ENCODE results near the gene LCN15.
"Not testable (repeated sequence)": the region's sequence is repeated elsewhere in the genome, so short reads cannot be mapped to it uniquely, and the experiment has no call there.

LCN15 gene

DNA sequence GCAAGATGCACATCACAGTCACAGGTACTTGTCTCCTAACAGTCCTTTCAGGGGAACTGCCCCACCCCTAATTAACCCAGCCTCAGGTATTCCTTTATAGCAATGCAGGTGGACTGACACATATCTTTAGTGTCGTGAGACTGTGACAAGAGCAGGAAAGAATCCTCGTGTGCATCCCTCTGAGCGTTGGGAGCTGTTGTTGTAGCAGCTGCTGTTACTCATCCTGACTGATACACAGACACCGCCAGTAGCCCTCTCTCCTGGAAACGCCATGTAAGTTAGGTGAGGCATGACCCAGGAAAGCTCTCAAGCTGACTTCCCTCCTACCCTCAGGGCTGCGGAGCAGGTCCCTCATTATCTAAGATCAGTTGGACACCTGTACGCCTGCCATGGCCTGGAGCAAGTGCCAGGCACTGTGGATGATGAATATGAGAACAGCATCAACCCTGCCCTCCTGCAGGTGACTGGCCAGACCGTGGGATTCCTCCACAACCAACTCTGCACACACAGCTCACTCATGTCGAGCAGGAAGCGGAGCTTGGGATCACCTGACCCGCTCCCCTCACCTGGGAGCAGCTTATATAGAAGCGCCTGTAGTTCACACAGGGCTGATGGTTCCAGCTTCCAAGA lies 10.2 kb upstream of the LCN15 start:
- no peak for DNase-seq (ENCODE audit: low read depth)

DNA sequence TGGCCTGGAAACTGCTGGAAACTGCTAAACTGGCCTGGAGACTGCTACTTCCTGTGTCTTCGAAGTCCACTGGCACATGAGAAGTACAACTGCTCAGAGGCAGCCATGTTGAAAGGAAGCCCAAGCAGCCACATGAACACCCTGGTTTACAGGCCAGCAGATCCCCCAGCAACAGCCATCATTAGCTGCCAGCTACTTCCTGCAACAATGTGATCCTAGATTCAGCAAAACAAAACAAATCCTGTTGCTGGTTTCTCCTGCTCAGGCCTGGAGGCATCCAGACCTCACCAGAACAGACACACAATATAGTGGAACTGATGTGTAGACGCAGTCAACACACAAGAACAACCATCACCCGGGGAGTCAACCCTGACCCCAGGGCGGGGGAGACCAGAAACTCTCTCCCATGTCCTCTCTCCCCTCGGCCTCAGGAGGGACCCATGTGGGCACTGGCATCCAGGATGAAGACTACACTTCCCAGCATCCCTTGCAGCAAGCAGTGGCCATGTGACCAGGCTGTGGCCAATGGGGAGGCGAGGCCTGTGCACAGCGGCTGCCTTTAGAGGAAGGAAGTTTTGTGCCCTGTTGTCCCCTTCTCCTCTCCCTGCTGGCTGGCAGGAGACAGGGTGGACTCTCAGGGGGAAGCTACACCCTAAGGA lies 9.2 kb upstream of the LCN15 start:
- DNase-seq (ENCODE audit: low read depth), result no peak

DNA sequence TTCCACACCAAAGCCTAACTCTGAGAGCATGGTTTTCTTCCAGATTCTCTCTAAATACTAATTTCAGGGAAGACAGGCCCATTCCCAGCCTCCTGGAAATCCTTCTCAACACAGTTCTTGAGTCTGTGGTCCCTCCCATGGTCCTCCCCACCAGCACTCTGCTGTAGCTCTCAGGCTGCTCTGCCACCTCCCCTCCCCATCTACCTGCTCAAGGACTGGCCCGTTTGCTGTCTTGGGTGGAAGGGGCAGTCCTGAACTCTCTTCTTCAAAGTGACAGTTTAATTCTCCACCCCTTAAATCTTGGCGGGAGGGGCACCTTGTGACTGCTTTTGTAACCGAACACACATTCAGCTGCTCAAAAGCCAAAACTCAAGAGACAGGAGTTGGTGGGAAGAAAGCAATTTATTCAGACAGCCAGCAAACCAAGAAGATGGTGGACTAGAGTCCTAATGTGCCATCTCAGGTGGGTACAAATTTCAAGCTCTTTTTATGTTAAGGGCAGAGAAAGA lies 7.6 kb upstream of the LCN15 start:
- DNase-seq (ENCODE audit: low read depth), result no peak

DNA sequence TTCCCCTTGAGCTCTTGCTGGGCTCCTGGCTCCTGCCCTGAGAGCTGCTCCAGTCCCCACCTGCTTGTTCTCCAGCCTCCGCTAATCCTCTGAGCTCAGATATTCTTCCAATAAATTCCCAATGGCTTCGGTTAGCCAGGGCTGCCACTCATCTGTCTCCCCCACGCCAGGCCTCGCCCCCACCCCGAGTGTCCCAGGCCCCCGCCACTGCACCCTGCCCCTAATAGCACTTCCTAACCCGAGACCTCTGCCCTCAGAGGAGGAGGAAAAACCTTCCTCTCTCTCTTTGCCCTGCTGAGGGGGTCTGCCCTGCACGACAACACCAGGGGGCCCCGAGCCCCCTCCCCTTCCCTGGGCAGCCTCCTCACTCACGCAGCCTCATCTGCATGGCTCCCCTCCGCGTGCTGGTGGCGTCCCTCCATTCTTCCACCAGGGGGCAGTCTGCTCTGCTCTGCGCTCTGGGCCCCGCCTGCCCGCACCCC lies 5.4 kb upstream of the LCN15 start:
- peak; percentile 28 for DNase-seq (ENCODE audit: low read depth)

DNA sequence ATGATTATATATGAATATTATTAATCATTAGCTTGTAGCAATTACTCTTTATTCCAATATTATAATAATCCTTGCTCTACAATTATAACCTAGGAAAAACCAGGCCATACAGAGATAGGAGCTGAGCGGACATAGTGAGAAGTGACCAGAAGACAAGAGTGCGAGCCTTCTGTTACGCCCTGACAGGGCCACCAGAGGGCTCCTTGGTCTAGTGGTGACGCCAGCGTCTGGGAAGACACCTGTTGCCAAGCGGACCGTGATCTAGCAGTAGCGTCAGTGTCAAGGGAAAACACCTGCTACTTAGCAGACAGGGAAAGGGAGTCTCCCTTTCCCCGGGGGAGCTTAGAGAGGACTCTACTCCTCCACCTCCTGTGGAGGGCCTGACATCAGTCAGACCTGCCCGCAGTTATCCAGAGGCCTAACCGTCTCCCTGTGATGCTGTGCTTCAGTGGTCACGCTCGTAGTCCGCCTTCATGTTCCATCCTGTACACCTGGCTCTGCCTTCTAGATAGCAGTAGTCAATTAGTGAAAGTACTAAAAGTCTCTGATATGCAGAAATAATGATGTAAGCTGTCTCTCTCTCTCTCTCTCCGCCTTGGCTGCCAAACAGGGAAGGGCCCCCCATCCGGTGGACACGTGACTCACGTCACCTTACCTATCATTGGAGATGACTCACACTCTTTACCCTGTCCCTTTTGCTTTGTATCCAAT lies 2.2 kb upstream of the LCN15 start:
- DNase-seq (ENCODE audit: low read depth), result peak; percentile 29

DNA sequence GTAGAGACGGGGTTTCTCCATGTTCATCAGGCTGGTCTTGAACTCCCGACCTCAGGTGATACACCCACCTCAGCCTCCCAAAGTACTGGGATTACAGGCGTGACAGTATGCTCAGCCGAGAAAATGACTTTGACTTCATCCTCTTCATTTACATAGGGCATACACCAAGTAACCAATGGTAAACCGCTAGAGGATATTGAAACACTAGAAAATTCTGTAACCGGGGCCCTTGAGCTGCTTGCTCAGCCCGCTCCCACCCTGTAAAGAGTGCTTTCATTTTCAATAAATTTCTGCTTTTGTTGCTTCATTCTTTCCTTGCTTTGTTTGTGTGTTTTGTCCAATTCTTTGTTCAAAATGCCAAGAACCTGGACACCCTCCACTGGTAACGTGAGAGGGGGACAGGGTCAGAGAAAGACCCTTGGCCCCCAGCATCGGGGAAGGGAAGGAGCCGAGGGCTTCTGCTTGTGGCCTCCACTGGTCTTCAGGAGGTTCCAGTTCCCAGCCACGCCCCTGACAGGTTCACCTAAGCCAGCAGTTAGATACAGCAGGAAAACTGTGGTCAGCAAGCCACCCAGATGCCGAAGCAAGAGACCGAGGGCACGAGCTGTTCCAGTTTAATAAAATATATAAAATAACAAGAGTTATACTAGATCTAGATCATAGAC lies 1.6 kb upstream of the LCN15 start:
- DNase-seq (ENCODE audit: low read depth), result not testable (repeated sequence)

DNA sequence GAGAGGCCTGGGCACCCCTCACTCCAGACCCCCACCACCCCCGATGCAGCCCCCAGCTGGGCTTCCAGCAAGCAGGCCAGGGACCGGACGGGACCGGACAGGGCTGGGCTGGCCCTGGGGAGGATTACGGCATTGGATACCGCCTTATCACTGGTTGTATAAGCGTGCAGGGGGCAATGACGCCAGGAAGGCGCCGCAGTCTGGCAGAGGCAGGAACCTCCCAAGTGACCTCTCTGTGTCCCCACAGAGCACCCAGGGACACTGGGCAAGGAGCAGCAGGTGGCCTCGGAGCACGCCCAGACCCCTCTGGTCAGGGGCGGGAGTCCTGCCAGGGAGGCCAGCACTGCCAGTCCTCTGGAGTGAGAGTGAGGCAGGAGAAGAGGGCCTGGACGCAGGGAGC lies 723 bp upstream of the LCN15 start:
- no peak for DNase-seq (ENCODE audit: low read depth)

DNA sequence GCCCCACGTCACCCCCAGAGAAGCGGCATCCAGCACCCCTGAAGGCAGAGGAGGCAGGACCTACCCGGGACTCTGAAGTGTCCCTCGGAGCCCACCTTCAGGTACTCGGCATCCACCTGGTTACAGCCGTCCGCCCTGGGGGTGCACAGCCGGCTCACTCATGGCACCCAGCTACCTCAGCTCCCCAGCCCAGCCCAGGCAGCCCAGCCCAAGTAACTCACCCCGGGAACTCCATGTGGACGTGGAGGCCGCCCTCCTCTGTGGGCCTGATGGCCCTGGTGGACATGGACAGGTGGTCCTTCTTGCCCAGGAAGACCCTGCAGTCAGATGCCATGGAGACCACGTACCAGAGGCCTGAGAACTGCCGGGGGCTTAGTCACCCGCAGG lies 676 bp downstream of the LCN15 start:
- DNase-seq (ENCODE audit: low read depth), result no peak

DNA sequence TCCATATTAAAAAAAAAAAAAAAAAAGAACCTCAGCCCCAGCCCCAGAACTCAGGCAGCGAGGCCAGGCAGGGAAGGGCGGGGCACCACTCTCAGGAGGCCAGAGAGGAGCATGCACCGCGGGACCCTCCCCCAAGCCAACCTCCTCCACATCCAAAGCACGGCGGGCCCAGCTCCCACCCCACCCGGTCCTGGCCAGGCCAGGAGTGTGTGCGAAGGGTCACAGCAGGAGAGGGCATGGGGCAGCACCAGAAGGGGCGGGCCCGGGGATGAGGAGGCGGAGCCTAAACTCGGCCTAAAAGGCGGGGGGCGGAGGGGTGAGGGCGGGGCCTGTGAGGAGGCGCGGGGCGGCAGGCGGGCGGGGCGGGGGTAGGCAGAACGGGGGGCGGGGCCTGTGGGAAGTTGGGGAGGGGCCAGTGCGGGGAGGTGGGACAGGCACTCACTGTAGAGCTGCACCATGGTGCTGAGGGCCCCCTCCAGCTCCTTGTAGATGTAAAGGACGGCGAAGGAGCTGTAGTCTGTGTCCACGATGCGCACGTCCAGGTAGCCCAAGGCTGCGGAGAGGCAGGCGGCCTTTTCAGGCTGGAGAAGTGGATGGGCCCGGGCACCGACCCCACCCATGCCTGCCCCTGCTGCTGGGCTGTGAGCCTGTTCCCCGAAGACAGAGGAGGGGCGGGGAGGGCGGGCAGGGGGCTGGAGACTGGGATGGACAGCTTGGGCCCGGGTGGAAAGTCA lies 1.2 kb downstream of the LCN15 start:
- DNase-seq (ENCODE audit: low read depth), result no peak

DNA sequence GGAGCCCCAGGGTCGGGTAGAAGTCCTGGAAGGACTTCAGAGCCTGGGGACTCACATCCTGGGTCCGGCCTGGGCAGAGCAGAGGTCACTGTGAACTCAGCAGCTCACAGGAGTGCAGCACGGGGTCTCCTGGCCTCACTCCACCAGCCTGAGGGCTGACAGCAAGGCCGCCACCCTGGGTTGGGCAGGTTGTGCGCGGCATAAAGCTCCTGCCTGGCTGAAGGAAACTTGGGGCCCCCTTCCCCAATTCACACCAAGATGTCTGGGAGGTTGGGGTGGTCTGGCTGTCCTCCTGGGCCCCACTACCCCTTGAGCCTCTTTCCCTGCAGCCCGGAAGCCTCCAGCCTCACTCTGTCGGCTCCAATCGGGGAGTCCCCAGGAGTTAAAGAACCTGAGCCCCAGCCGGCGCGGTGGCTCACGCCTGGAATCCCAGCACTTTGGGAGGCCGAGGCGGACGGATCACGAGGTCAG lies 2.1 kb downstream of the LCN15 start:
- DNase-seq (ENCODE audit: low read depth), result no peak

DNA sequence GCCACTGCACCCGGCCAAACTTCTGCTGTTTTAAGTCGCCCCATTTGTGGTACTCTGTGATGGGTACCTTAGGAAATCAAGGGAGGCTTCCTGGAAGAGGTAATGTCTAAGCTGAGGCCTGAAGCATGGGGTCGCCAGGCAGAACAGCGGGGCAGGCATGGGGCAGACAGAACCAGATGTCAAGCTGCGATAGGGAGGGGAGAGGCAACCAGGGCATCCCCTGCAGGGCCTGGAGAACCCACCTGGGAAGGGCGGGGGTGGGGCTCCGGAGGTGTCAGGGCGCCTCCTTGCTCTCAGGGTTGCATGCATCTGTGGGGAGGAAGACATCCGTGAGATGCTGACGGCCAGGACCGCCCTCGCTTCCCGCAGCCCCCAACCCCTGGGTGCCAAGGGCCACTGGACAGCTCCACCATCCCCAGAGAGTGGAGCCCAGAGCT lies 2.8 kb downstream of the LCN15 start:
- DNase-seq (ENCODE audit: low read depth), result no peak

DNA sequence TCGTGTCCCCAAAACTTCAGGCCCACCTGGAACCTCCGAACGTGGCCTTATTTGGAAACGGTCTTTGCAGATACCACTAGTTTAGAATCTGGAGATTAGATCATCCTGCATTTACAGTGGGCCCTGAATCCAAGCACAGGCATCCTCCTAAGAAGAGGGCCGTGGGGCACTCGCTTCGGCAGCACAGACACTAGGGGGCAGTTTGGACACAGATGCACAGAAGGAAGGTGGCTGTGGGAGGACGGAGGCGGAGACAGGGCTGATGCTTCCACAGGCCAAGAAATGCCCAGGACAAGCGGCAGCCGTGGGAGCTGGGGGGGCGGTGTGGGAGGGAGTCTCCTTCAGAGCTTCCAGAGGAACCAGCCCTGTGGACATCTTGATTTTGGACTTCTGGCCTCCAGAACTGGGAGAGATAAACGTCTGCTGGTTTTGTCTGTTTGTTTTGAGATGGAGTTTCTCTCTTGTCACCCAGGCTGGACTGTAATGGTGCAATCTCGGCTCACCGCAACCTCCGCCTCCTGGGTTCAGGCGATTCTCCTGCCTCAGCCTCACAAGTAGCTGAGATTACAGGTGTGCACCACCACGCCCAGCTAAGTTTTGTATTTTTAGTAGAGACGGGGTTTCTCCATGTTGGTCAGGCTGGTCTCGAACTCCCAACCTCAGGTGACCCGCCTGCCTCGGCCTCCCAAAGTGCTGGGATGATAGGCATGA lies 3.3 kb downstream of the LCN15 start:
- DNase-seq (ENCODE audit: low read depth), result not testable (repeated sequence)

DNA sequence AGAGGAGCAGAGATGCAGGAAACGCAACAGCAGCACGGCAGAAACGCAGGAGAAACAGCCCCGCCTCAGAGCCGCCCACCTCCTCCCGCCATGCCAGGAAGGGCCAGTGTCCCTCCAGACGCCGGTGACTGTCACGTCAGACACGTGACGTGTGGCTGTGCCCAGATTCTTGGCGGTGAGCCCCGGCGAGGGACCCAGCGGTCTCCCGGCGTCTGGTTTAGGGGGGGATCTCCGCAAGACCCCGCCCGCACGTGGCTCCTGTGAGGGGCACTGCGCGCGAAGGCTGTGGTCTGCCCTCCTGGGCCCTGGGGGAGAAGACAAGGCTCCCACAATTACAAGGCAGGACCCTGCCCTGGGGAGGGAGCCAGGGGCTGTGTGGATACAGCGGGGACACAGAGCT lies 3.9 kb downstream of the LCN15 start:
- DNase-seq (ENCODE audit: low read depth), result no peak

DNA sequence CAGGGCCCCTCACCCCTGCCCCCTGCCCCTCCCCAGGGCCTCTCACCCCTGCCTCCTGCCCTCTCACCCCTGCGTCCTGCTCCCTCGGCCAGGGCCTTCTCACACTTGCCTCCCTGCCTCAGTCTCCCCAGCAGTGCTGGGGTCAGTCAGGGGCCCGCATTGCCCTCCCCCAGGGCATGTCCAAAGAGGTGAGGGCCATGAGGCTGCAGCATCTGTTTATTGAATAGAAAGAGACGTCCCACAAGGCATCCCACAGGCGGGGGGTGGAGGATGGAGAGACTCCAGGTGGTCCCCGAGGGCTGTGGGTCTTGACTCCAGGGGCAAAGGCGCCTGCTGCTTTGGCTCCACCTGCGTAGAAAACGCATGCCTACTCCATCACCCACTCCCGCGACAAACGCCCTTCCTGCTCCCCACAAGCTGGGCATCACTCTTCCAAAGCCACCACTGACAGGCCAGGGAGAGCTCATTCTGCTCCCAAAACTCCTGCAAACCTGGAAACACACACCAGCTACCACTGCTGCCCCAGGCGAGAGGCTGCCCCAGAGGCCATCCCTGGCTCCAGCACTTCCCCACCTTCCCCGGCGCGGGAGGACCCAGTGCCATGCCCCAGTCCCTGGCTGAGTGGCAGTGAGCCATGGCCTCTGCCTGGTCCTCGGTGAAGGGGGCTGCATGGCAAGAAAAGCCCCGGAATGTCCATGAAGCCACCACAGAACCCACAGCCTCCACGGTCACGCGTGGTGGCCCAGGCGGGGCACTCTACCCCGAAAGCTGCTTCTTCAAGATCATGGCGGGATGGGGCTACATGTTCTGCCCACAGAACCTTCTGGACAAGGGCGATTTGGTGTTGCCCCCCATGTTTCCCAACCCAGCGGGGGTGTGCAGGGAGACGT lies 4.6 kb downstream of the LCN15 start:
- no peak for DNase-seq (ENCODE audit: low read depth)

DNA sequence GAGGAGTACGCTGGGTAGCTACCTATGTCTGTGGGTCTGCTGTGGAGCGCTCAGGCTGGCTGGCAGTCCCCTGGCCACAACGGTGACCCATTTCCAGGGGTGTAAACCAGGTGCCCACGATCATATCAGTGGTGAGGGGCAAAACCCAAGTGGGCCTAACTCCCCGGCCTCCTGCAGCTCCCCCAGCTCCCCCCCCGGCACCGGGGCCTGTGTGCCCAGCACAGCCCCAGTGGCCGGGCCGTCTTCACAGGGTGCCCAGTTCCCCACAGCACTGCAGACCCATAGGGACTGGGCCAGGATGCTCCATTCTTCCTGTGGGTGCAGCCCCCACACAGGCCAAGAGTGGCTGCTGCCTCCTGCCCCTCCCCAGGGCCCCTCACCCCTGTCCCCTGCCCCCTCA lies 5.3 kb downstream of the LCN15 start:
- no peak for DNase-seq (ENCODE audit: low read depth)

DNA sequence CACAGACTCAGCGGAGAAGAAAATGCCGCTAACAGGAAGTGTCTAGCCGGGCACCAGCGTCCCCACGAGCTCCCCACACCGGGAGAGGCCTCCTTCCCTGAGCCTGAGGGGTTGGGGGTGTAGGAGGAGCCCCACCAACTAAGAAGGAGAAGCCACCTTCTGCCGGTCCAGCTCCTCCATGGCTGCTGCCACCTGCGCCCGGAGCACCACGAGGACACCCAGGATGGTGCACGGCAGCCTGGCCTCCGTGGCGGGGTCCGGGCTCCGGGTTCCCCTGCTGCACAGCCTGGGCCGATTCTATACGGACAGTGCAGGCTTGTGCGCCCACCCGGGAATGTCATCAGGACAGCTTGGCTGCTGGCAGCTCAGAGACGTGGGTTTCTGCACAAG lies 6.6 kb downstream of the LCN15 start:
- no peak for DNase-seq (ENCODE audit: low read depth)

DNA sequence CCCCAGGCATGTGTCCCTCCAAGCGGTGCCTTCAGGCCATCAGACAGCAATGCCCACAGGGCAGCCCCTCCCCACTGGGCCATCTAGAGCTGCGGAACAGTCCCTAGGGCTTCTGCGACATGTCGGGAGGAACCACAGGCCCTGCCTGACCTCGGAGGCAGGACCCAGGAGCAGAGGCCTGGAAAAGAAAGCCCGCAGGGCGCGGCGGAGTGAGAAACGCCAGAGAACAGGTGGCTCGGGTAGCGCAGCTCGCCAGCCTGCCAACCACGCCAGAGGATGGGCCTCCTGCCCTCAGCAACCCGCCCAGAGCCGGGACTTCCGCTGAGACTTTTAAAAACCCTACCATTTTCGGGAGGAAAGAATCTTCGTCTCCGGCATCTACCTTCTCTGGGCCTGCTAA lies 7.0 kb downstream of the LCN15 start:
- no peak for DNase-seq (ENCODE audit: low read depth)

DNA sequence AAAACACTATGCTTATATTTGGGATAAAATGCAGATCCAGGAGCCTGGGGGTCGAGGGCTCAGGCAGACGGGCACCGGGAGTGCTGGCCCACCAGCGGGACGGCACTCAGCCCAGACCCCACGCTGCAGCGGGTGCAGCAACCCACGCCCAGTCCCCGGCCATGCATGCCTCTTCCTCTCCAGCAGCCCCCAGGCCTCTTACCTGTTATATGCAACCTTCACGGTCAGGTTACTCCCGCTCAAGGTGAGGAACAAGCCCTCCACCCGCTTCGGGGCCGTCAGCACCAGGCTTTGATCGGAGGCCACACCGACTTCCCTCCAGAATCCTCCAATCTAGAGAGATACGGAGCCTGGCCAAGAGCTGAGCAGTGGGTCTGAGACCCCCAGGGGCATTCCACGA lies 7.5 kb downstream of the LCN15 start:
- no peak for DNase-seq (ENCODE audit: low read depth)

DNA sequence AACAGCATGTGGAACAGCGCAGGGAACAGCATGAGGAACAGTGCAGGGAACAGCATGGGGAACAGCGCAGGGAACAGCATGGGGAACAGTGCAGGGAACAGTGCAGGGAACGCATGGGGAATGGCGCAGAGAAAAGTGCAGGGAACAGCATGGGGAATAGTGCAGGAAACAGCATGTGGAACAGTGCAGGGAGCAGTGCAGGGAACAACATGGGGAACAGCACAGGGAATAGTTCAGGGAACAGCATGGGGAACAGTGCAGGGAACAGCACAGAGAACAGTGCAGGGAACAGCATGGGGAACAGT lies 8.2 kb downstream of the LCN15 start:
- no peak for DNase-seq (ENCODE audit: low read depth)

Measured in activated T-helper 9 cell treated with anti-CD3 and anti-CD28 coated beads, Interleukin-2, amount 50 U/mL, for 16 hours (primary cell).